Fibroblast of mammary gland (primary cell): ENCODE measurements around the gene PRELID1.

Source experiments
- DNase-seq: peaks from one replicate; pipeline ENCODE4 v3.0.0-alpha.2; 2010; ENCODE audit warnings: low read depth
- H3K4me3 ChIP-seq: 2 replicates; pipeline ENCODE4 v1.5.1; 2011; ENCODE audit warnings: low read depth, mild to moderate bottlenecking, low read length, moderate library complexity; ENCODE audit not compliant: control insufficient read depth
- TF ChIP-seq, protein P1 (sequence below): conservative IDR thresholded peaks from 2 replicates; pipeline ENCODE4 v1.5.1; 2011; ENCODE audit warnings: low read depth, low read length, inconsistent platforms; ENCODE audit not compliant: control insufficient read depth, insufficient read depth

The PRELID1 gene

DNA sequence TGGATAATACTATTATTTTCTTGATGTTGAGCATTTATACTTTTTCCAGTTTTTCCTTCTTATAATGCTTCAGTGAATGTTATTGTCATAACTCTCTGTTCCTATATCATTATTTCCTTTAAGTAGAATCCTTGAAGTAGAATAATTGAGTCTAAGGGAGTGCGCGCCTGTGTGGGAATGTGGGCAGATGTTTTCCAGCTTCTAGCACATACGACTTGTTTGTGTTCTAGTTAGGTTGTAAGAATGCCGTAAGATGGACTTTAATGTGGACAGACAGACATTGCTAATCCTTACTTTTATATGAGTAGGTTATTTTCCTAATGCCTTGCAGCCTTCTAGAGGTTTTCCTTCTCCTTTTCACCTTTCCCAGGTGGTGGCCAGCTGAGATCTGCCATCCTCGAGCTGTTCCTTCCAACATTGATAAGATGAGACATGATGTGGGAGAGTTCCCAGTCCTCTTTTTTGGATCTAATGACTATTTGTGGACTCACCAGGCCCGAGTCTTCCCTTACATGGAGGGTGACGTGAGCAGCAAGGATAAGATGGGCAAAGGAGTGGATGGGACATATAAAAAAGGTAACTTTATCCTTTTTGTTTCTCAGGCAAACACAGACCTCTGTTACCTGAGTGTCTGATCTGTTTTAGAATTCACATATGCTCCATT is 34.2 kb upstream of the PRELID1 start:
- TF ChIP-seq, protein P1, sequence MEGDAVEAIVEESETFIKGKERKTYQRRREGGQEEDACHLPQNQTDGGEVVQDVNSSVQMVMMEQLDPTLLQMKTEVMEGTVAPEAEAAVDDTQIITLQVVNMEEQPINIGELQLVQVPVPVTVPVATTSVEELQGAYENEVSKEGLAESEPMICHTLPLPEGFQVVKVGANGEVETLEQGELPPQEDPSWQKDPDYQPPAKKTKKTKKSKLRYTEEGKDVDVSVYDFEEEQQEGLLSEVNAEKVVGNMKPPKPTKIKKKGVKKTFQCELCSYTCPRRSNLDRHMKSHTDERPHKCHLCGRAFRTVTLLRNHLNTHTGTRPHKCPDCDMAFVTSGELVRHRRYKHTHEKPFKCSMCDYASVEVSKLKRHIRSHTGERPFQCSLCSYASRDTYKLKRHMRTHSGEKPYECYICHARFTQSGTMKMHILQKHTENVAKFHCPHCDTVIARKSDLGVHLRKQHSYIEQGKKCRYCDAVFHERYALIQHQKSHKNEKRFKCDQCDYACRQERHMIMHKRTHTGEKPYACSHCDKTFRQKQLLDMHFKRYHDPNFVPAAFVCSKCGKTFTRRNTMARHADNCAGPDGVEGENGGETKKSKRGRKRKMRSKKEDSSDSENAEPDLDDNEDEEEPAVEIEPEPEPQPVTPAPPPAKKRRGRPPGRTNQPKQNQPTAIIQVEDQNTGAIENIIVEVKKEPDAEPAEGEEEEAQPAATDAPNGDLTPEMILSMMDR = no peak
- no peak for DNase-seq
- no peak overlapping the region for H3K4me3 ChIP-seq

DNA sequence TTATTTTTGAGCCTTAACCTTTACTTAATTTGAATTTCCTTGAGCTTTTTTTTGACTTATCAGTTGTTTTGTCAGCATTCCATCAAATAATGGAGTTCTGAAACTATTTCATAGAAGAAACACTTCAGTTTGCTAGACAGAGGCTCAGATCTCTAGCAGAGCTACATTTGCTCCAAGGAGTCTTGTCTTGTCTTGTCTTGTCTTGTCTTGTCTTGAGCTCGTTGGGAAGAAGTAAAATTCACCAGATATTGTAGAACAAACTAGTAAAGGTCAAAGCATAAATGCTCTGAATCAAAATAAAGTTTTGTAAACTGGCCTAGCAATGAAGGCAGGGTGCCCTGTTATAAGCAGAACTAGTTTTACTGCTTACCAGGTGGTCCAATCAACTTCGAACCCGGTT is 33.6 kb upstream of the PRELID1 start:
- DNase-seq = no peak
- no peak overlapping the region for H3K4me3 ChIP-seq
- TF ChIP-seq, protein P1 = no peak

DNA sequence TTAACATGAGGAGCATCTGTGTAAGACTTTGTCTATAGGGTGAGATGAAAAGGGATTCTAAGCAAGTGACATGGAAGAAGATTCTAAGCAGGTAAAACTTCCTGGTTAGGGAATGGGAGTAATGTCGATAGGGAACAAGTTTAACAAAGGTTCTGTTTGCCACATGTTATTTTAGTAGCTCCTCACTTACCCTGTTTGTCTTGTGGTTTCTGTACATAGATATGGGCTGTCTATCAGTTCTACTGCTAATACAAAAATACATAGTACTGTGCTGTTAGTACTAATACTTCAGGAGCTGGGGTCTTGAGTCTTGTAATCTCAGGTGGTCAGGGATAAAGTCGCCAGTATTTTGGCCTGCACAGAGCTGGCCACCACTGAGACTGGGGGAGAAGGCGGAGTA is 32.9 kb upstream of the PRELID1 start:
- H3K4me3 ChIP-seq = no peak overlapping the region
- DNase-seq = no peak
- TF ChIP-seq, protein P1 = no peak

DNA sequence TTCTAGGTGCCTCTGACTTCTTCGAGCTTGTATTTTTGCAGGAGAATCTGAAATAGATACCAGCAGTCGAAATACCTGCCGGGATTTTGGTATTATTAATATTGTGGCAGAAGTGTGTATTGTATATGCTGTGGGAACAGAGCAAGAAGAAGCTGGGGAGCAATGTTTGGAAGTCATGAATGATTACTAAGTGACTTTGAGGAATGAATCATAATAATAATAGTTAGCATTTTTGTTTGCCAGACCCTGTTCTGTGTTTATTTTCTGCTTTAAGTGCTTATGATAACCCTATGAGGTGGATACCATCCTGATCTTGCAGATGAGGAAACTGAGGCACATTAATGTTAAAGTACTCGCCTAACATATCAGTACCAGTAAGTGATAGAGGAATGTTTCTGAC is 32.5 kb upstream of the PRELID1 start:
- no peak overlapping the region for H3K4me3 ChIP-seq

DNA sequence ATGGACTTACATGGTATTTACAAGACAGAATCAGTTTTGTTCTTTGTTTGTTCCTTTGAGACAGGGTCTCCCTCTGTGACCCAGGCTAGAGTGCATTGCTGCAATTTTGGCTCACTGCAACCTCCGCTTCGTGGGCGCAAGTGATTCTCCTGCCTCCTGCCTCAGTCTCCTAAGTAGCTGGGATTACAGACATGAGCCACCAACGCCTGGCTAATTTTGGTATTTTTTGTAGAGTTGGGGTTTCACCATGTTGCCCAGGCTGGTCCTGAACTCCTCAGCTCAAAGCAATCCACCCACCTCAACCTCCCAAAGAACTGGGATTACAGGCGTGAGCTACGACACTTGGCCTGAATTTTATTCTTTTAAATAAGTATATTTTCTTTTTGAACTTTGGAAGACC is 27.7 kb upstream of the PRELID1 start:
- TF ChIP-seq, protein P1 = no peak
- H3K4me3 ChIP-seq = no peak overlapping the region
- no peak for DNase-seq

More for the DNA sequence above, 32.5 kb upstream of the PRELID1 start:
- DNase-seq = no peak
- TF ChIP-seq, protein P1 = no peak

DNA sequence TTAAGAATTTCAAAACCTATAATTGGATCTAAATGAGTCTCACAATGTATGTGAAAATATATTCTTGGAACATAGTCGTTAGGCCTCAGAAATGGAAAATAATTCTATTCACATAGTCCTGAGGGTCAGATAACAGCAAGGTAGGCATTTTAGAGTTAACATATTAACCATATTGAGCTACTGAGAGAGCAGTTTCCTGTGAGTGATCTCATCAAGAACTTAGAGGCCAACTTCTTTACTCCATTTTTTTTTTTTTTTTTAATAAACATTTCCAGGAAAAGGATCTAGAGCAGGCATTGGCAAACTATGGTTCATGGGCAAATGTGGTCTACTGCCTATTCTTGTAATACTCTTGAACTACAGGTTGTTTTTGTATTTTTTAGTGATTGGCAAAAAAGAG is 26.7 kb upstream of the PRELID1 start:
- H3K4me3 ChIP-seq = no peak overlapping the region
- TF ChIP-seq, protein P1 = no peak
- DNase-seq = no peak

DNA sequence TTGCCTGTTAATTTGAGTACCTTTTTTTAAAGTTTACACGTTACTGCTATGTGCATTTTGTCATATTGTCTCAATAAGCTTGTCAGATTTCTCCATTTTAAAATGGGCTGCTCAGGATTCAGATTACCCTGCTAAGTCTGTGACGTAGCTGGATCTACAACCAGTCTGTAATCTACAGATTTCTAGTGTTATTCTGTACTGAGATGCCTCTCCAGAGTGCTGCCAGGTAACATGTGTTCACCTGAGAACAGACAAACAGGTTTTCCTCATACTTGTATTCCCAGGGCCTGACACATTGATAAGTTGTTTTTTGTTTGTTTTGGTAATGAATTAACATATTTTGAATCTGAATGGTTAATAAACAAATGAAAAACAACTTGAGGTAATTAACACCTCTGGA is 15.4 kb upstream of the PRELID1 start:
- DNase-seq = no peak
- TF ChIP-seq, protein P1 = no peak
- H3K4me3 ChIP-seq = no peak overlapping the region
